GM18868 (cell line): Measurements from ENCODE around the gene SFXN1.
"Not testable (repeated sequence)": the region's sequence is repeated elsewhere in the genome, so short reads cannot be mapped to it uniquely, and the experiment has no call there.

Source experiments
- ATAC-seq: cut with Tn5 transposase; IDR thresholded peaks from one replicate; pipeline ENCODE4 v1.9.1; 2021; ENCODE audit warnings: mild to moderate bottlenecking, moderate library complexity; ENCODE audit not compliant: unreplicated experiment

The SFXN1 gene

DNA sequence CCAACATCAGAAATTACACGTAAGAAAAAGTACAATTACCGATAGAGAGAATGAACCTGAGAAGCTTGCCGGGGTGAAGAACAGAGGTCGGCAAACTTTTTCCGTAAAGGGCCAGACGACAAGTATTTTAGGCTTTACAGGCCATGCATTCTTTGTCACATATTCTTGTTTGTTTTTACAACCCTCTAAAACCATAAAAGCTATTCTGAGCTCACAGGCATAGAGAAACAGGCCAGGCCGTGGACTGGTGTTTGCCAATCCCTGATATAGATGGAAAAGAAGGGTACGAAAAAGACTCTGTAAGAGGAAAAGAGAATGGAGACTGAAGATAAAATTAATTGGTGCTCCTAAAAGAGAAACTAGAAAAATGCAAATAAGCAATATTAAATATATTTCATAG, 15.4 kb downstream of the SFXN1 start:
- no peak for ATAC-seq

DNA sequence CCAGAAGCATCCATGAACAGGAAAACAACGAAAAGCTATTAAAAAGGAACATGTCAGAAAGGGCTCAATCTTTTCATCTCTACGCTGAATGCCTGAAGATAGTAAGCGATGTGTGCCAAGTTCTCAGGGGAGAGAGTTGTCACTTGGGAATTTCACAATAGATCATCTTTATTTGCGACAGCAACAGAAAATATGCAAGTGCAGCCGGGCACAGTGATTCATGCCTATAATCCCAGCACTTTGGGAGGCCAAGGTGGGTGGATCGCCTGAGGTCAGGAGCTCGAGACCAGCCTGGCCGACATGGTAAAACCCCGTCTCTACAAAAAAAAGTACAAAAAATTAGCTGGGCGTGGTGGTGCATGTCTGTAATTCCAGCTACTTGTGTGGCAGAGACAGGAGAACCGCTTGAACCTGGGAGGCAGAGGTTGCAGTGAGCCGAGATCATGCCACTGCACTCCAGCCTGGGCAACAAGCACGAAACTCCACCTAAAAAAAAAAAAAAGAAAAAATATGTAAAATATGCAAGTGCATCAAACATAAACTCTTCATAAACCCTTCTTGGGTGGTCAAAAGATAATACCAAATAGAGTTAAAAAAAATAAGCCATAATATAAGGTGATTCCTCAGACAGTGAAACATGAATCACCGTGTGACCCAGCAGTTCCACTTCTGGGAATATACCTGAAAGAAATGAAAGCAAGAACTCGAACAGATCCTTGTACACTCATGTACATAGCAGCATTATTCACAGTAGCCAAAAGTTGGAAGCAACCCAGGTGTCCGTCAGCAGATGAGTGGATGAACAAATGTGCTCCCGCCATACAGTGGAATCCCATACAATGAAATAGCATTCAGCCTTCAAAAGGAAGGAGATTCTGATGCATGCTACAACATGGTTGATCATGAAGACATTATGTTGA, 16.2 kb downstream of the SFXN1 start:
- ATAC-seq = no peak

GRCh38 chr5:175501759-175502158, 23.4 kb downstream of the SFXN1 start:
- no peak for ATAC-seq

DNA sequence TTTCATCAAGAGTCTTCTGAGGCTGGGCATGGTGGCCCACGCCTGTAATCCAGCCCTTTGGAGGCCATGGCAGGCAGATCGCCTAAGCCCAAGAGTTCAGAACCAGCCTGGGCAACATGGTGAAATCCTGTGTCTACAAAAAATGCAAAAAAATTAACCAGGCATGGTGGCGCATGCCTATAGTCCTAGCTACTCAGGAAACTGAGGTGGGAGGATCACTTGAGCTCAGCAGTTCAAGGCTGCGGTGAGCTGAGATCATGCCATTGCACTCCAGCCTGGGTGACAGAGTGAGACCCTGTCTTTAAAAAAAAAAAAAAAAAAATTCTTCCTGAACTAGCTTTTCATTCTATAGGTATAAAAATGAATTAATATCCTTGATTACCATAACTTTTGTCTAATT, 29.3 kb downstream of the SFXN1 start:
- peak; percentile 43 for ATAC-seq

GRCh38 chr5:175508896-175509295, 30.5 kb downstream of the SFXN1 start:
- ATAC-seq = no peak

DNA sequence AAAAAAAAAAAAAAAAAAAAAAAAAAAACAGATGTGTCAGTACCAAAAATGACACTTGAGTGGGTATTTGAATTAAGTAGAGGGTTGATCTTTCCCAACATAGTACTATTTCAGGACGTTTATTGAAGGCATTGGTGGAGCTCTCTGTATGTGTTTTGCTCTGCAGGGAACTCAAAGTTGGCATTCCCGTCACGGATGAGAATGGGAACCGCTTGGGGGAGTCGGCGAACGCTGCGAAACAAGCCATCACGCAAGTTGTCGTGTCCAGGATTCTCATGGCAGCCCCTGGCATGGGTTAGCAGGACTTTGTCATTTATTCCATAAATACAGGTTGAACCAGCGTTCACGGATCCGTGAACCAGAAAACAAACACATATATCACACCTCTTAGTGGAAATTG, 34.9 kb downstream of the SFXN1 start:
- ATAC-seq = no peak

GRCh38 chr5:175513726-175514125, 35.4 kb downstream of the SFXN1 start:
- no peak for ATAC-seq

GRCh38 chr5:175516933-175517823, 38.8 kb downstream of the SFXN1 start:
- ATAC-seq = no peak

GRCh38 chr5:175517824-175518450, 39.6 kb downstream of the SFXN1 start:
- no peak for ATAC-seq

- ATAC-seq = no peak
Measured at GRCh38 chr5:175519006-175519405, 40.6 kb downstream of the SFXN1 start.

DNA sequence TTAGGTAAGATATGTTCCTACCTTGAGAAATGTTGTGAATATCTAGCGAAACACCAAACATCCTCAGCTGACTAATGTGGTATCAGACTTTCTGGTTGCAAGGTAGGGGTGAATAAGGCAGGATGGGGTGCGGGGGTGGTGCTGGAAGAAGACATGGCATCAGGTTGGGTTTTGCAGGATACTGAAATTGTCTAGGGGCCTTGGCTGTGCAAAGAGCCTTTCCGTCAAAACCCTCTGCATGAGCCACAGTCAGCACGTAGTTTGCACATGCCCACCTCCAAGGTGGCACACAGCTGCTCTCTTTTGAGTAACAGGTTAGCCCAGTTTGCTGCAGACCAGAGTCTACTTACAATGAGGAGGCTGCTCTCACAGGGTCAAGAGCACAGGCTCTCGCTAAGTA, 42.0 kb downstream of the SFXN1 start:
- ATAC-seq = no peak

GRCh38 chr5:175520873-175521272, 42.5 kb downstream of the SFXN1 start:
- ATAC-seq = no peak

DNA sequence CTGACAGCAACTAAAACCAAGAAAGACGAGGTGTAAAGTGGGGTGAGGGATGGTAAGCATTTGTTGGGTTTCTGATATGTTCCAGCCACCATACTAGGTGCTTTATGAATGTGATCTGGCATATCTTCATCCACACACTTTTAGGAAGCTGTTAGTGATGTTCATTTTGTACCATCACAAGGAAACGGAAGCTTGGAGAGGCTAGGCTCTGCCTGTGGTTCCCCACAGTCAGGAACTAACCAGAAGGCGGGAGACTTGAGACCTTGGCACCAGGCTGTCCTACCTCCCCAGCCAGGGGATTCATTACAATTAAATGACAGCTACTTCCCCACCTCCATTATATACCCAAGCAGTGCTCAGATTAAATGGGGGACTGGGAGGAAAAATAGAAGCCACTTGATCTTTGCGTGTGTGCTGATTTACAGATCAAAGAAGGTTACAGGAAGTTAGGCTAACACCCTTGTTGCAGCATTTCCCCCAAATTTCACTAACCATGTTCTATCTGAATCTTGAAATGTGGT, 43.0 kb downstream of the SFXN1 start:
- no peak for ATAC-seq

GRCh38 chr5:175523292-175523691, 44.9 kb downstream of the SFXN1 start:
- no peak for ATAC-seq

- no peak for ATAC-seq
Measured at GRCh38 chr5:175524211-175524610, 45.9 kb downstream of the SFXN1 start.

DNA sequence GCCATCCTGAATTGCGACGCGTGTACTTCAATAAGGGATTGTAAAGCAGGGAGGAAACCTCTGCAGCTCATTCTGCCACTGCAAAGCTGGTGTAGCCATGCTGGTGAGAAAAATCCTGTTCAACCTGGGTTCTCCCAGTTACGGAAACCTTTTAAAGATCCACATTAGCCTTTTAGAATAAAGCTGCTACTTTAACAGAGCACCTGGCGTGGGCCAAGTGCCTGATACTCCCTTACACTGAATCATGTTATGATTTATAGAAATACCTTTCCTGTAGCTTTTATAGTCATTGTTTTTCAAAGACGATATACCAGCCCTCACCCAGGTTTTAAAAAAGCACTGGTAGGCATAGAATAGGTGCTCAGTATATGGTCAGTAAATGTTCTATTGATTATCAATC, 48.3 kb downstream of the SFXN1 start:
- no peak for ATAC-seq

- ATAC-seq = no peak
Measured at GRCh38 chr5:175531361-175531760, 53.0 kb downstream of the SFXN1 start.

GRCh38 chr5:175534070-175534932, 55.9 kb downstream of the SFXN1 start:
- ATAC-seq = peak; percentile 96

- ATAC-seq = not testable (repeated sequence)
Measured at GRCh38 chr5:175535331-175535730, 57.0 kb downstream of the SFXN1 start.

GRCh38 chr5:175535796-175536195, 57.4 kb downstream of the SFXN1 start:
- ATAC-seq = no peak
